Upper lobe of left lung (tissue), 4 donors: Measurements from ENCODE around the gene ASB2.

Source experiments
- POLR2AphosphoS5 ChIP-seq, 2 donors: sonication (generic); formaldehyde crosslinking; IDR thresholded peaks; one replicate each; pipeline ENCODE4 v1.5.1; 2017; ENCODE audit warnings: antibody characterized with exemption in 2 of 2
- TF ChIP-seq, protein P1 (sequence below), 6 experiments: fragments of 450-650 bp in 4 of 6; fragments of 200-600 bp in 2 of 6; sonication (generic) in 2 of 6; IDR thresholded peaks; one replicate each; pipeline ENCODE4 v1.5.1; 2016 to 2019; ENCODE audit warnings: antibody characterized with exemption in 6 of 6

DNA sequence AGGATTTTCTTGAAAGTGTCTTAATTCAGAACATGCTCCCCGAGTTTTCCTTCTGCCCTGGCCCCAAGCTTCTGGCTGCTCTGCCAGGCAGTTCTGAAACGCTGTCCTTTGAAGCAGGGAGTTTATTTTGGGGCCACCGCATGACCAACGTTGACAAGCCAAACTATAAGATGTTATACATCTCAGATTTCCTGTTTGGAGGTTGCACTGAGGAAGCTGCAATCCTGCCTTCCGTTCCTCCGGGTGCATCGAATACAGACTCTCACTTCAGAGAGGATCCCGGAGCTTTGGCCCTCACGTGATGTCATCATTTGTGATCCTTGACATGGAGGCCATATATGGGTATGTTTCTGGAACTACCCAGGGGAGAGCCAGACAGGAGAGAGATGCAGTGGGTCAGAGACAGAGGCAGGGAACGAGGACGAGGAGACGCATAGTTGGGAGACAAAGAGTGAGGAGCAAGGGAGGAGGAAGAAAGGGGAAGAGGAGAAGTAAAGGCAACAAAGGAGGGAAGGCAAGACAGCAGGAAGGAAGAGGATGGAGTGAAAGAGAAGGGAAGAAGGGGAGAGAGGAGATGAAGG lies at the start of gene ASB2:
- TF ChIP-seq, protein P1, sequence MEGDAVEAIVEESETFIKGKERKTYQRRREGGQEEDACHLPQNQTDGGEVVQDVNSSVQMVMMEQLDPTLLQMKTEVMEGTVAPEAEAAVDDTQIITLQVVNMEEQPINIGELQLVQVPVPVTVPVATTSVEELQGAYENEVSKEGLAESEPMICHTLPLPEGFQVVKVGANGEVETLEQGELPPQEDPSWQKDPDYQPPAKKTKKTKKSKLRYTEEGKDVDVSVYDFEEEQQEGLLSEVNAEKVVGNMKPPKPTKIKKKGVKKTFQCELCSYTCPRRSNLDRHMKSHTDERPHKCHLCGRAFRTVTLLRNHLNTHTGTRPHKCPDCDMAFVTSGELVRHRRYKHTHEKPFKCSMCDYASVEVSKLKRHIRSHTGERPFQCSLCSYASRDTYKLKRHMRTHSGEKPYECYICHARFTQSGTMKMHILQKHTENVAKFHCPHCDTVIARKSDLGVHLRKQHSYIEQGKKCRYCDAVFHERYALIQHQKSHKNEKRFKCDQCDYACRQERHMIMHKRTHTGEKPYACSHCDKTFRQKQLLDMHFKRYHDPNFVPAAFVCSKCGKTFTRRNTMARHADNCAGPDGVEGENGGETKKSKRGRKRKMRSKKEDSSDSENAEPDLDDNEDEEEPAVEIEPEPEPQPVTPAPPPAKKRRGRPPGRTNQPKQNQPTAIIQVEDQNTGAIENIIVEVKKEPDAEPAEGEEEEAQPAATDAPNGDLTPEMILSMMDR (IDR thresholded peaks at IDR 0.05) = no peak
- no peak for TF ChIP-seq POLR2AphosphoS5 (IDR thresholded peaks at IDR 0.05)
